Caco-2 (cell line): ENCODE results near the gene RNF4. TPM values are rescaled to one million over a fixed set of nuclear protein-coding genes. Genes with fewer than 3 reads are reported as not detected.

Experiments
- BruUV-seq: library from RNA; stranded (reverse); fragments of 400-500 nt; replicated peaks from 2 replicates; lab custom pipeline; 2021; lab: Mats Ljungman, UMichigan
- CTCF ChIA-PET: fragments of 300-600 bp; sonication (Branson Sonifier 250); formaldehyde crosslinking; loops from one replicate; lab custom pipeline; 2022; ENCODE audit warnings: antibody characterized with exemption; lab: Charles Lee
- POLR2A ChIA-PET: fragments of 300-600 bp; sonication (Branson Sonifier 250); formaldehyde crosslinking; loops from one replicate; lab custom pipeline; 2022; ENCODE audit warnings: antibody characterized with exemption; lab: Charles Lee
- DNase-seq, 2 experiments: peaks; one replicate each; pipeline versions ENCODE4 v3.0.0 to v3.0.0-alpha.2; 2020 to 2022
- H3K27me3 ChIP-seq: replicated peaks from 2 replicates; pipeline ENCODE4 v1.6.0; 2011; ENCODE audit warnings: low read length; ENCODE audit not compliant: control insufficient read depth, insufficient read depth
- H3K36me3 ChIP-seq: 2 replicates; pipeline ENCODE4 v1.5.1; 2011; ENCODE audit warnings: low read length; ENCODE audit not compliant: control insufficient read depth, insufficient read depth
- H3K4me1 ChIP-seq: fragments of 250-450 bp; sonication (Bioruptor Pico); 2 replicates; pipeline ENCODE4 v1.5.1; 2020; ENCODE audit warnings: mild to moderate bottlenecking
- H3K4me3 ChIP-seq: 2 replicates; pipeline ENCODE4 v1.5.1; 2011; ENCODE audit warnings: low read depth, mild to moderate bottlenecking, control low read depth, low read length
- H3K9me3 ChIP-seq: fragments of 250-450 bp; sonication (Bioruptor Pico); 2 replicates; pipeline ENCODE4 v1.5.1; 2020; ENCODE audit warnings: mild to moderate bottlenecking, moderate library complexity
- H3K27ac Mint-ChIP-seq: one replicate; pipeline ENCODE4 v1.8.0; 2022; ENCODE audit warnings: mixed read lengths; ENCODE audit not compliant: unreplicated experiment
- H3K27me3 Mint-ChIP-seq: one replicate; pipeline ENCODE4 v1.8.0; 2022; ENCODE audit warnings: mixed read lengths; ENCODE audit not compliant: insufficient read depth, unreplicated experiment
- H3K36me3 Mint-ChIP-seq: one replicate; pipeline ENCODE4 v1.8.0; 2022; ENCODE audit warnings: mild to moderate bottlenecking, mixed read lengths; ENCODE audit not compliant: insufficient read depth, unreplicated experiment
- H3K4me1 Mint-ChIP-seq: one replicate; pipeline ENCODE4 v1.8.0; 2022; ENCODE audit warnings: low read depth, mixed read lengths; ENCODE audit not compliant: unreplicated experiment
- H3K4me3 Mint-ChIP-seq: one replicate; pipeline ENCODE4 v1.8.0; 2022; ENCODE audit warnings: mild to moderate bottlenecking, moderate library complexity, mixed read lengths; ENCODE audit not compliant: unreplicated experiment
- H3K9me3 Mint-ChIP-seq: one replicate; pipeline ENCODE4 v1.8.0; 2022; ENCODE audit warnings: mixed read lengths; ENCODE audit not compliant: unreplicated experiment
- intact Hi-C: fragments of 100-400 bp; cut with micrococcal nuclease; formaldehyde crosslinking; loops from one replicate; pipeline ENCODE4 v1.10.0; 2022; ENCODE audit not compliant: unreplicated experiment
- total RNA-seq: library from RNA; stranded (reverse); gene quantifications from 2 replicates; pipeline ENCODE4 v1.2.3, GENCODE V29; 2022
- TF ChIP-seq, protein P1 (sequence below), 2 experiments: fragments of 200-600 bp in 1 of 2; IDR thresholded peaks; 1 replicate in 1 of 2; 2 replicates in 1 of 2; pipeline versions ENCODE4 v1.5.1 to v1.8.0; 2011 to 2022; ENCODE audit warnings: antibody characterized with exemption in 1 of 2, control low read depth in 1 of 2, inconsistent platforms in 1 of 2, low read depth in 1 of 2, low read length in 1 of 2, mild to moderate bottlenecking in 1 of 2, moderate library complexity in 1 of 2; ENCODE audit not compliant: insufficient read depth in 1 of 2, severe bottlenecking in 1 of 2, unreplicated experiment in 1 of 2

RNF4 gene
- total RNA-seq, 1 experiment from 2014 or later = 75.4 TPM

DNA sequence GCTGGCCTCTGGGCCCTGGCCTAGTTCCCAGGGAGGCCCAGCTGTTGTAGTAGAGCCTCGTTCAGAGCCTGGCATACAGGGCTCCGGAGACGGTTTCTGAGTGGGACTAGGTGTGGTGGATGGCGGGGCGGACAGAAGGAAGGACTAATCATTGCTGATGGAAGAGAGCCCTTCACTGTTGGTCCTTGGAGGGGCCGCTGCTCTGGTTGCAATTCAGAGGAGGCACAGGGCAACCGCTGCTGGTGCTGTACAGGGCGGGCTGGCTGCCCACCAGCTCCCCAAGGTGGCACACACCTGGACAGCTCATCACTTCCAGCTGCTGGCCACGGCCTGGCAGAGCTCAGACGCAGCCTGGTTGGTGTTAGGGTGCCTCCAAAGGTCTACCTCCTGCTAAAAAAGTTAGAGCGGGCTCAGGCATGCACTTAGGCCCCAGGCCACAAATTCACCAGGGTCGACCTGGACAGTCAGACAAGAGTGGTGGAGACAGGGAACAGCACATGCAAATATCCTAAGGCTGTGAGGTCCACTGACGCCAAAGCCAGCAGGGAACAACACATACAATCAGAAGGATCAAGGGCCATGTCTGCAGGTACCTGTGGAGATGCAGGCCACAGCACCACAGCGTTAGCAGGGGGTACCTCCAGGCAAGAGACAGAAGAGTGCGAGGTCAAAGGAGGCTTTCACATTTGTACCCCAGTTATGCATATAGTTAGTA is 7.5 kb upstream of the RNF4 start:
- H3K27ac Mint-ChIP-seq = peak overlapping the region; percentile 39
- H3K36me3 Mint-ChIP-seq = peaks cover 5% of the 10 kb centered on the region
- DNase-seq = no peak
- H3K4me3 Mint-ChIP-seq = peak overlapping the region; percentile 70
- BruUV-seq = no TSS peak
- TF ChIP-seq, protein P1, sequence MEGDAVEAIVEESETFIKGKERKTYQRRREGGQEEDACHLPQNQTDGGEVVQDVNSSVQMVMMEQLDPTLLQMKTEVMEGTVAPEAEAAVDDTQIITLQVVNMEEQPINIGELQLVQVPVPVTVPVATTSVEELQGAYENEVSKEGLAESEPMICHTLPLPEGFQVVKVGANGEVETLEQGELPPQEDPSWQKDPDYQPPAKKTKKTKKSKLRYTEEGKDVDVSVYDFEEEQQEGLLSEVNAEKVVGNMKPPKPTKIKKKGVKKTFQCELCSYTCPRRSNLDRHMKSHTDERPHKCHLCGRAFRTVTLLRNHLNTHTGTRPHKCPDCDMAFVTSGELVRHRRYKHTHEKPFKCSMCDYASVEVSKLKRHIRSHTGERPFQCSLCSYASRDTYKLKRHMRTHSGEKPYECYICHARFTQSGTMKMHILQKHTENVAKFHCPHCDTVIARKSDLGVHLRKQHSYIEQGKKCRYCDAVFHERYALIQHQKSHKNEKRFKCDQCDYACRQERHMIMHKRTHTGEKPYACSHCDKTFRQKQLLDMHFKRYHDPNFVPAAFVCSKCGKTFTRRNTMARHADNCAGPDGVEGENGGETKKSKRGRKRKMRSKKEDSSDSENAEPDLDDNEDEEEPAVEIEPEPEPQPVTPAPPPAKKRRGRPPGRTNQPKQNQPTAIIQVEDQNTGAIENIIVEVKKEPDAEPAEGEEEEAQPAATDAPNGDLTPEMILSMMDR (IDR thresholded peaks at IDR 0.05; ENCODE audit: insufficient read depth in 1 of 2, low read depth in 1 of 2, low read length in 1 of 2, severe bottlenecking in 1 of 2, unreplicated experiment in 1 of 2) = no peak
- Histone ChIP-seq H3K27me3 (no peaks in the 10 kb centered on the region), H3K4me3 (no peak overlapping the region), H3K36me3 (no peaks in the 10 kb centered on the region), H3K9me3 (no peaks in the 10 kb centered on the region), H3K4me1 (peaks cover 3% of the 10 kb centered on the region; the same call in 1 of the 2 replicates)
- ChIA-PET POLR2A (interaction anchor here (0.6 to 1.2 kb wide), 3 partner anchors 75 to 199 kb away, joined by 3 to 4 read pairs (median 4); partner anchors contain the start of gene FAM193A), CTCF (interaction anchor here (1.5 kb wide), 1 partner anchor 241 kb away, joined by 14 read pairs; no protein-coding TSS in a partner anchor)
- peaks cover 8% of the 10 kb centered on the region for H3K4me1 Mint-ChIP-seq
- no peaks in the 10 kb centered on the region for H3K27me3 Mint-ChIP-seq
- no peaks in the 10 kb centered on the region for H3K9me3 Mint-ChIP-seq
- intact Hi-C loops = loop anchor here (5.0 kb wide), 2 partner anchors 44 to 219 kb away; partner anchors contain the start of genes CFAP99, HAUS3, POLN and ZFYVE28

DNA sequence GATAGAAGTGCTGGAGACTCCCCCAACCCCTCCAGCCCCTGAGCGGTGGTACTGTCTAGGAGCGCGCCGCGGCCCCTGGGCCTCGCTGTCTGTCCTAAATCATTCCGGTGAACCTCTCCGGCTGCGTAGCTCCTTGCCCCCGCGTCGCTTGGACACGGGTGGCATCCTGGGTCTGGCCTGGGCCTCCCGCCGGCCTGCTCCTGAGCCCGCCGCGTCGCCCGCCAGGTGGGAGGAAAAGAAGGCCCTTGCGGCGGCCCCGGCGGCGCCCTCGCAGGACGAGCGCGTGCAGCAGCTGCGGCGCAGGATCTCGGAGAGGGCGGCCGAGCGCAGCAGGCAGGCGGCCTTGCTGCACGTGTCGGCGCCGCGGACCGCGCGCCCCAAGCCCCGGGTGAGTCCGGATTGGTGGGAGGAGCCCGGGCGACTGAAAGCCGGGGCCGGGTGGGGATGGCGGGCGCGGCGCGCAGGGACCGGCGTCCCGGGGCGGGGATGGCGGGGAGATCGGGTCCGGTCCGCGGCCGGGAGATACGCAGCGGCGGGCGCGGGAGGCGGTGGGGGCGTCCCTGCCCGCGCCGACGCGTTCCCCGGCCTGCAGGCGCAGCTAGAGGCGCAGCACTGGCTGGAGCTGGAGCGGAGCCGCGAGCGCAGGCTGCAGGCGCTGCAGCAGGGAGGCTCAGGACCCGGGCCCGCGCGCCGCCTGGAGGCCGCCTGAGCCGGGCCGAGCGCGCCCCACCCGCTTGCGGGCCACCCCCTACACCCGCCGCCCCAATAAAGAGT is 6.5 kb upstream of the RNF4 start:
- BruUV-seq = no TSS peak
- H3K4me3 Mint-ChIP-seq = peak overlapping the region; percentile 70
- H3K4me1 ChIP-seq = peaks cover 3% of the 10 kb centered on the region; the same call in 1 of the 2 replicates
- no peaks in the 10 kb centered on the region for H3K27me3 ChIP-seq
- peak overlapping the region; percentile 33 for H3K4me3 ChIP-seq
- no peaks in the 10 kb centered on the region for H3K27me3 Mint-ChIP-seq
- intact Hi-C loops = loop anchor here (1.0 to 5.0 kb wide), 3 partner anchors 45 to 242 kb away; partner anchors contain the start of genes CFAP99, HAUS3, POLN and ZFYVE28
- ChIA-PET POLR2A (interaction anchor here (0.6 to 1.2 kb wide), 3 partner anchors 74 to 200 kb away, joined by 3 to 4 read pairs (median 4); partner anchors contain the start of gene FAM193A), CTCF (interaction anchor here (0.6 to 1.5 kb wide), 3 partner anchors 59 to 242 kb away, joined by 3 to 14 read pairs (median 6); partner anchors contain the start of gene MXD4)
- H3K36me3 ChIP-seq = no peaks in the 10 kb centered on the region
- no peaks in the 10 kb centered on the region for H3K9me3 Mint-ChIP-seq
- DNase-seq = peak in 1 of 2 experiments; percentile 84
- H3K36me3 Mint-ChIP-seq = peaks cover 5% of the 10 kb centered on the region
- H3K9me3 ChIP-seq = no peaks in the 10 kb centered on the region
- peak overlapping the region; percentile 39 for H3K27ac Mint-ChIP-seq
- TF ChIP-seq, protein P1 (IDR thresholded peaks at IDR 0.05; ENCODE audit: insufficient read depth in 1 of 2, low read depth in 1 of 2, low read length in 1 of 2, severe bottlenecking in 1 of 2, unreplicated experiment in 1 of 2) = peak; percentile 26 to 54
- H3K4me1 Mint-ChIP-seq = peaks cover 8% of the 10 kb centered on the region
